Smooth muscle cell of the brain vasculature (primary cell): ENCODE measurements around the gene HMG20B.
"Not testable (repeated sequence)": the region's sequence is repeated elsewhere in the genome, so short reads cannot be mapped to it uniquely, and the experiment has no call there.

Source experiments
- DNase-seq: peaks from one replicate; pipeline ENCODE4 v3.0.0-alpha.2; 2012; ENCODE audit warnings: low read depth, low spot score

Gene HMG20B

DNA sequence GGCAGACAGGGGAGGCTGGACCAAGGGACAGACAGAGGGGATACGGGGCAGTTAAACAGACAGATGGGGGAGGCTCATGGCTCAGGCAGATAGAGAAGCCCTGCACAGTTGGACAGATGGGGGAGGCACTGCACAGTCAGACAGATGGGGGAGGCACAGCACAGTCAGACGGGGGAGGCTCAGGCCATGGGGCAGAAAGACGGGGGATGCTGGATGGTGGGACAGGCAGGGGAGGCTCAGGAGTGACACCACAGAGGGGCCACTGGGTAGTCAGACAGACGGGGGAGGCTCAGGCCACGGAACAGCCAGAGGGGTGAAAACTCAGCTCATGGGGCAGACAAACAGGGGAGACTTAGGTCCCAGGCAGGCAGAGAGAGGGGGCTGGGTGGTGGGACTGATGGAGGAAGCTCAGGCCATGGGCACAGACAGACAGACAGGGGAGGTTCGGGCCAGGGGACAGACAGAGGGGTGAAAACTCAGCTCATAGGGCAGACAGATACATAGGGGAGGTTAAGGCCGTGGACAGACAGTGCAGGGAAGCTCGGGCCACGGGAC lies 16.2 kb upstream of the HMG20B start:
- no peak for DNase-seq

DNA sequence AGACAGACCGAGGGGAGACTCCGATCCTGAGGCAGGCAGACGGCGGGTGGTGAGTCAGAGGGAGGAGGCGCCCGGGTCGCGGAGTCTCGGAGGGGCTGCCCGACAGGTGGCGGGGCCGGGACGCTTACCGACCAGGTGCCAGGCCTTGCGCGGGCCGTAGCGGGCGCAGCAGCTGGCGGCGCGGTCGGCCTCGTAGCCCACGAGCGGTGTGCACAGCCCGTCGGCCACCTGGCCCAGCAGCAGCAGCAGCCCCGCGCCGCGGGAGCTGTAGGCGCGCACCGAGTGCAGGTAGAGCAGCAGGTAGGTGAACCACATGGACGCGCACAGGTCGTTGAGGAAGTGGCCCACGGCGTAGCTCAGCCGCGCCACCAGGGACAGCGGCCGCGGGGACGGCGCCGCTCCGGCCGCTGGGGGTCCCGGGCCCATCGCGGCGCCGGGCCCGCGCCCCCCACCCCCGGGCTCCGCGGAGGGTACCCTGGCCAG lies 15.7 kb upstream of the HMG20B start:
- no peak for DNase-seq

DNA sequence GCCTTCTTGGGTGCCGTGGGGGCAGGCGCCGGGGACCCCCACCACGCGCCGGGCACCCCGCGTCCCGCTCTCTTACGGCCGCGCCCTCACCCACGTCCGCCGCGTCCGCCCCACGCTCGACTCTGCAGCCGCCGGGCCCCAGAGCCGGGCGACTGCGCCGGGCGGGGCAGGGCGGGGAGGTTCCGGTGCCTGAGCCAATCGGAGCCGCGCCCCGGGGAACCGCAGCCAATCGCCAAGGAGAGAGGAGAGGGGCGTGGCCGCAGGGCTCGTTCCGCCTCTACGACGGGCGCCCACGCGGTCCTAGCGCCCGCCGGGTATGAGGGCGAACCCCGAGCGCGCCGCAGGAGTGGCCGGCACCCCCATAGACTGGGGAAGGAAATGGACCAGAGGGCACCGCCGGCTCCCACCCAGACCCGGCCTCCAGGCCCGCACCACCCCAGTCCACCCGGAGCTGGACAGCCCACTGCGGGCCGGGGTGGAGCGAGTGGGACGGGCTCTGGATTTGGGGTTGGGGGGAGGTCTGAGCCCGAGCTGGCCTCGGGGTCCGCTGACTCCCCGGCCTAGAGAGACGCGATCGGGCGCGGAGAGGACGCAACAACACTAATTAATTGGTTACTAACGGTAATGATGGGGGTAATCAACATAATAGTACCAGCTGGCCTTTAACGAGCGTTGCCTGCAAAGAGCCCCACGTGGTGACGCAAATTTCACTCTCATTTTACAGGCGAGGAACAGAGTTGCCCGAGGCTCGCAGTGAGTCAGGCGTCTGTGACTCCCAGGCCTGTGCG lies 15.1 kb upstream of the HMG20B start, which contains the start of gene MFSD12:
Gene MFSD12, minus strand, starts transcription at position 126 of the 788 bp plus-strand sequence. CDS start 183 bp downstream, outside the sequence.
- peak; percentile 71 for DNase-seq

DNA sequence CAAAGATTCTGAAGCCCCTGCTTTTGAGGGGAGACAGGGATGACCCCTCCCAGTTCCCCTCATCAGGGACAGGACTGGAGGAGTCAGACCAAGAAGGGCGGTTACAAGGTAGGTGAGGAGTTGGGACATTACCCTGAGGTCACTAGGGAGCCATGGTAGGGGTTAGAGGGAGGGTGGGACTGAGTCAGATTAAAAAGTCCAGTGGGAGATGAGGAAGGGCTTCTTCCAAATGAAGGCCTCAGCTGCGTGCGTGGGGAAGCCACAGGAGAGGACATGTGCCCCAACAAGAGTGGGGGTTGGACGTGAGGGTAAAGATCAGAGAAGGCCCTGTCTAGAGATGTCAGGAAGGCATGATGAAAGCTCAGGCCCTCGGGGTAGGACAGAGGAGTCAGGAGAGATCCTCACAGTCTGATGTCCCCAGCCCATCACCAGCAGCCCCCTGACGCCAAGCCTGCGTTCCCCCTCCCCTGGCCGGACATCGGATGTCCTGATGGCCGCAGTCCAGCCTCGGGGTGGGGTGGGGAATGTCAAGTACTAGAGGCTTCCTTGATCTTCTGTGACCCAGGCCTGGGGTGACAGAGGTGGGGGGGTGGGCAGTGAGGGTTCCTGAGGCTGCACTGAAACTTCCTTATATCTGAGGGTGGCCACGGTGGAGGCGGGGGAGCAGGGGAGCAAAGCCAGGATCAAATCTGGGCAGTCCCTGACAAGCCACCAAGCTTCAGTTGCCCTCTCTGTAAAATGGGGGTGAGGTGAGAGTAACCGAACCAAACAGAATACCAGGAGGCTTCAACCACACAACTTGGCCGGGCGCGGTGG lies 8.8 kb upstream of the HMG20B start:
- DNase-seq = no peak

DNA sequence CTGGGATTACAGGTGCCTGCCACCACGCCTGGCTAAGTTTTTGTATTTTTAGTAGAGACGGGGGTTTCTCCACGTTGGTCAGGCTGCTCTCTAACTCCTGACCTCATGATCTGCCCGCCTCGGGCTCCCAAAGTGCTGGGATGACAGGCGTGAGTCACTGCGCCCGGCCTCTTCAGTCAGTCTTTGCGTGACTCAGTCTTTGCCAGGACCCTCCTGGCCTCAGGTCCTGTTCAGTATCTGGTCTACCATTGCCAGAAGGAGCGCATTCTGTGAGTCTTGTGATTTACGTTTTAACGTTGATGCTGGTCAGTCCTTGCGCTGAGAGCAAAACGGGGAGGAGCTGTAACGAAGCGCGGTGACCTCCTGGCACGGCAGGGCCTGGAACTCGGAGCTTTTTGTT lies 7.6 kb upstream of the HMG20B start:
- DNase-seq = no peak

DNA sequence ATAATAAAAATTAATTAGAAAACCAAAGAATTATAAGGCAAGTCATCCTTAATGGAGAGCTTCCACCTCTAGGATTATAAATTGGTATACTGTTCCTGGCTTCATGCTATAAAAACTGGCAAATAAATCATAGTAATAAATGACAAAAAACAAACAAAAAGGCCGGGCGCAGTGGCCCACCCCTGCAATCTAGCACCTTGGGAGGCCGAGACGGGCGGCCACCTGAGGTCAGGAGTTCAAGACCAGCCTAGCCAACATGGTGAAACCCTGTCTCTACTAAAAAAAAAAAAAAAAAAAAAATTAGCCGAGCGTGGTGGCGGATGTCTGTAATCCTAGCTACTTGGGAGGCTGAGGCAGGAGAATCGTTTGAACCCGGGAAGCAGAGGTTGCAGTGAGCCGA lies 2.7 kb upstream of the HMG20B start:
- DNase-seq = not testable (repeated sequence)

DNA sequence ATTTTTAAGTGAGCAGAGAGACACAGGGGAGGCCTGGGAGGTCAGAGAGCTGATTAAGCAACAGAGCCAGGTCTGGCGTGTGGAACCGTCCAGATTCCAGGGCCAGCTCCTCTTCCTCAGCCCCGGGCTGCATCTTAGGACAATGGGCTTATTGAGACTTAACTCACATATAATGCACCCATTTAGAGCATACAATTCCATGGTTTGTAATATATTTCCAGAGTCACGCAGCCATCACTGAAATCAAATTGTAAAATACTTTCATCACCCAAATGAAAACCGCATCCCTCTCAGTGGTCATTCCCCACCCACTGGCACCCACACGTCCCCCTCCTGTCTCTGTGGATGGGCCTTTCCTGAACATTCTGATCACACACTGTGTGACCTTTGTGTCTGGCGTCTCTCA lies 2.1 kb upstream of the HMG20B start:
- DNase-seq = no peak

DNA sequence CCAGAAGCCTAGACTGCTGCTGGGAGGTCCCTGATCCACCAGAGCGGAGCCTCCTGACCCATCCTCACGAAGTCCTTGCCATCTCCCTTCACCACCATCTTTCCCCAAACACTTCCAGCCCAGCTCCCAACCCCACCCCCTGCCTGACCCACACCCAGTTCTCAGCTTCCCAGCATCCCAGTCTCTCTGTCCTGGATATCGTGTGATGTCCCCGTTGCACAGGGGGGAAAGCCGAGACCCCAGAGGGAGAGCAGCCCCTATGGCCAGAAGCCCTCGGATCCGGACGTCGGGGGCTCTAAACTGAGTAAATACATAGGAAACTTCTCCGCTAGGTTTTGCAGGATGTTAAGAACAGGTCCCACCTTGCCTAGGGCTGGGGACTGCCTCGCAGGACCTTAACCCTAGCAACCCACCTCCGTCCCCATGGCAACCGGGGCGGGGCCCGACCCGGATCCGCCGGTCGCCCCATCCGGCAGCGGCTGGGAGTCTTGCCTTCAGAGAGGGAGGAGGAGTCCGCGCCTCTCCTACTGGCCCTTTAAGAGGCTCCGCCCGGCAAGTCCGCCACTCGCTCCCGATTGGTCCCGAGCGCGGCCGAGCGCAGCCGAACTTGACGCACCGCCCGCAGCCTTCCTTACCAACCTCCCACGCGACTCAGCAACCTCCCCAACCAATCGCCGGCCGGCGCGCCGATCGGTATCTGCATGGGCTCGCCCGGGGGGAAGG lies 451 bp upstream of the HMG20B start:
- peak; percentile 100 for DNase-seq

DNA sequence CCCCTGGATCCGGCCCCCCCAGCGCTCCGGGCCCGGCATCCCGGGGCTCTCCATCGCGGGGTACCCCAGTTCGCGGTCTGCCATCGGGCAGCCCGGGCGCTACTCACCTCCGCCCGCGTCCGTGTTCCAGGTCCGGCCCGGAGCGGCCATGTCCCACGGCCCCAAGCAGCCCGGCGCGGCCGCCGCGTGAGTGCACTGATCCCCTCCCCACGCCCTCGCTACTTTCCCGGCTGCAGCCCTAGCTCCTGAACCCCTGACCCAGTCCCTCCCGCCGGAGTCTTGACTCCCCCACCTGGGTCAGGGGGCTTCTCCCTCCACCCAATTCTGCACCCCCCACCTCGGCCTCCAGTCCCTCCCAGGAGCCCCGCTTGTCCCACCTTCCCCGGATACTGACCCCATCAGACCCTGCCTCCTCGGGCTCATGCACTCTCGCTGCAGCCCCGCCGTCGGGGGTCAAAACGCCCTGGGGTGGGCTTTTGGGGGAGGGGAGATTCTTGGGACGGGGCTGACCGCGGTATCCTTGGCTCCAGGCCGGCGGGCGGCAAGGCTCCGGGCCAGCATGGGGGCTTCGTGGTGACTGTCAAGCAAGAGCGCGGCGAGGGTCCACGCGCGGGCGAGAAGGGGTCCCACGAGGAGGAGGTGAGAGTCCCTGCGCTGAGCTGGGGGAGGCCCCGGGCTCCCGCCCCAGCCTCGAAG lies 566 bp downstream of the HMG20B start:
- DNase-seq = no peak

DNA sequence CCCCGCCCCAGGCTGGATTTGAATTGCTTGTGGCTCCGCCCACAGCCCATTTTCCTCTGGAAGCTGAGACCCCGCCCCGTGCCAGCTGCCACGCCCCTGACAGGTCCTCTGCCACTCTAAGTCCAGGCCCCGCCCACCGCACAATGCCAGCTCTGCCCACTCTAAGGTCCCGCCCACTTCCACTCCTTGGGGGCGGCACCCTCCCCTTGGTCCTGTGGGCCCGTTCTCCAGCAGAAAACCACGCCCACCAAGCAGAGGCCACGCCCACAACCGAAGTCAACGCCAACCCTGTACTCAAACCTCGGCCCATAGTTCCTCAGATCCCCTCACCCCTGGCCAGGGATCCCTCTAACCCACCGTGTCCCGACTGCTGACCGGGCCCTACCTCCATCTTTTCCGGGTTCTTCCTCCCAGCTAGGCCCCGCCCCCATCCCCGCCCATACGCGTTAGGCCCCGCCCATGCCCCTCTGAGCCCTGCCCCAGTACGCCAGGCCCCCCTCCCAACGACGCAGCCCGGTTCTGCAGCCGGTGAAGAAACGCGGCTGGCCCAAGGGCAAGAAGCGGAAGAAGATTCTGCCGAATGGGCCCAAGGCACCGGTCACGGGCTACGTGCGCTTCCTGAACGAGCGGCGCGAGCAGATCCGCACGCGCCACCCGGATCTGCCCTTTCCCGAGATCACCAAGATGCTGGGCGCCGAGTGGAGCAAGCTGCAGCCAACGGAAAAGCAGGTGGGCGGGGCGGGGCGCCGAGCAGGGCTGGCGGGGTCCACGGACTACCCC lies 1.3 kb downstream of the HMG20B start:
- peak; percentile 90 for DNase-seq

DNA sequence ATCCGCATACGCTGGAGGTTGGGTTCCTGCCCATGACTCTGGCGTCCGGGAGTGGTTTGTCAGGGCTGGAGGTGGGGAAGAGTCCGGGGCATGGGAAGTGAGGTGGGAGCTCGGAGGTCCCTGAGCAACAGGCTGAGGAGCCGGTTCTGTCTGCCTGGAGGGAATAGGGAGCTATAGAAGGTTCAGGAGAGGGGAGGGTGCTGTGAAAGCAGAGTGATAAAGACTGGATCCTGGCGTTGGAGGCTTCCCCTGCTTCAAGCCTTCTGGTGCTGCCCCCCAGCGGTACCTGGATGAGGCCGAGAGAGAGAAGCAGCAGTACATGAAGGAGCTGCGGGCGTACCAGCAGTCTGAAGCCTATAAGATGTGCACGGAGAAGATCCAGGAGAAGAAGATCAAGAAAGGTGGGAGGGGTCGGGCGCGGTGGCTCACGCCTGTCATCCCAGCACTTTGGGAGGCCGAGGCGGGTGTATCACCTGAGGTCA lies 2.6 kb downstream of the HMG20B start:
- DNase-seq = no peak

DNA sequence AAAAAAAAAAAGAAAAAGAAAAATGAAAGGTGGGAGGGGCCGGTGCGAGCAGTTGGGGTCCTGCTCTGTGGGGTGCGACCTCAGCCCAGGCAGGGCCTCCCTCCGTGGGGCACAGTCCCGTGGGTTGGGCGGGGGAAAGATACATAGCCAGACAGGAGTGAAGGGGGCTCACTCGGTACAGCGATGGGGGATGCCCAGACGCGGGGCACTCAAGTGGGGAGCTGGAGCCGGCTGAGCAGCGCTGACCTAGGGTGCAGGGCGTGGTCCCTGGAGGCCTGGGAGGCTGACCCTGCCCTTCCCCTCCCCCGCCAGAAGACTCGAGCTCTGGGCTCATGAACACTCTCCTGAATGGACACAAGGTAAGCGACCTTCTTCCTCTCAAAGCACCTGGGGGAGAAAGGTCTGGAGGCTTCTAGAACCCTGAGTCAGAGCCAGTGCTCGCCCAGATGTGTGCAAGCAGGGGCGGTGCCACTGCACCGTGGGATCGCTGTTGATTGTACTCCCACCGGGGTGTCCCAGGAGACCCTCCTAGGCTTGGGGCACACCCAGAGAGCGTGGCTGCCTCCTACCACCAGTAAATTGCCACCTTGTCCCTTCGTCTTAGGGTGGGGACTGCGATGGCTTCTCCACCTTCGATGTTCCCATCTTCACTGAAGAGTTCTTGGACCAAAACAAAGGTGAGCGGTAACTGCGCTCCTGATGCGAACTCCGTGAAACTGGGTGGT lies 3.4 kb downstream of the HMG20B start:
- no peak for DNase-seq

DNA sequence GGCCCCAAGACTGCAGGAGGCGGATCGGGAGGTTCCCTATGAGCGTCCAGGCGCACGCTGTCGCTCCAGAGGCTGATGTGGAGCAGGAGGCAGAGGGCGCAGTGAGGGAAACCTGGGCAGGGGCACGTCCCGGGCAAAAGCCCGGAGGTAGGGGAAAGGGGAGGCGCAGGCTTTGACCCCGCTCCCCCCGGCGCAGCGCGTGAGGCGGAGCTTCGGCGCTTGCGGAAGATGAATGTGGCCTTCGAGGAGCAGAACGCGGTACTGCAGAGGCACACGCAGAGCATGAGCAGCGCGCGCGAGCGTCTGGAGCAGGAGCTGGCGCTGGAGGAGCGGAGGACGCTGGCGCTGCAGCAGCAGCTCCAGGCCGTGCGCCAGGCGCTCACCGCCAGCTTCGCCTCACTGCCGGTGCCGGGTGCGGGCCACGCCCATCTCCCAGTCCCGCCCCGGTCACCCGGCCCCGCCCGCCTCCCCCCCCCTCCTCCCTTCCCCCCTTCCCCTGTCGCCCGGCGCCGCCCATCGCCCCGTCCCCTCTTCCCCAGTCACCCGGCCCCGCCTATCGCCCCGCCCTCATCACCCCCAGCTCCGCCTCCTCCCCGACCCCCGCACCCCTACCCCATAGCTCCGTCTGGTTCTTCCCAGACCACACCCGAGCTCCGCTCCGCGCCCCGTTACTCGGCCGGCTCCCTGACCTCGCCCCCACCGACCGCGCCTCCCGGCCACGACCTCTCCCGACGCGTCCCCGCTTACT lies 4.1 kb downstream of the HMG20B start:
- no peak for DNase-seq

DNA sequence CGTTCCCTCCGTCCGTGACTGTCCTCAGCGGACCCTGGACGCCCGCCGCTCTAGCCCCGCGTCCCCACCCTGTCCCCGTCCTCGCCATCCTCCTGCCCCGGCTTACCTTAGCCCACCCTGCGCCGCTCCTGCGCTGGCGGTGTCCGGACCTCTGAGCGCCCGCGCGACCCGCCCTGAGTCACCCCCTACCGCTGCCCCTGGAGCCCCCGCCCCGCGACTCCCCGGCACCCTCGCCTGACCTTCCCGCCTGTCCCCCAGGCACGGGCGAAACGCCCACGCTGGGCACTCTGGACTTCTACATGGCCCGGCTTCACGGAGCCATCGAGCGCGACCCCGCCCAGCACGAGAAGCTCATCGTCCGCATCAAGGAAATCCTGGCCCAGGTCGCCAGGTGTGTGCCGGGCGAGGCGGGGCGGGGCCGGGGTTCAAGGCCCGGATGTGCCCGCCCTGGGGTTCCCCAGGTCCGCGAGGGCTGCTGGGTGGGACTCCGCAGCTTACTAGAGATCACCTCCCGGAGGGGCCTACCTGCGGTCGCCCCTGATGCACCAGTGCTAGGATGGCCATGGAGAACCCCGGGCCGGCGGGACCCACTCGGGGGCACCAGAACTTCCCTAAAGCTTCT lies 5.1 kb downstream of the HMG20B start:
- no peak for DNase-seq

DNA sequence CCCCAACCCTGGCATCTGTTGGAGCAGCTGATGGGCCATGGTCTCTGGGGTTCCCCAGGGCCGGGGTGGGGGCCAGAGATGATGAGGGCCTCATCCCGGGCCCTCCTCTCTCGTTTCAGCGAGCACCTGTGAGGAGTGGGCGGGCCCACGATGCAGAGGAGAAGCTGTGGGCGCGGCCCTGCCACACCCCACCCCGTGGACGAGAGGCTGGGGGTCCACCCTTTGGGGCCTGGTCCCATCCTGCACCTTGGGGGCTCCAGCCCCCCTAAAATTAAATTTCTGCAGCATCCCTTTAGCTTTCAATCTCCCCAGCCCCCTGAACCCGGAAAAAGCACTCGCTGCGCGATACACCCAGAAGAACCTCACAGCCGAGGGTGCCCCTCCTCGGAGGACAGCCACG lies 5.6 kb downstream of the HMG20B start:
- DNase-seq = no peak

DNA sequence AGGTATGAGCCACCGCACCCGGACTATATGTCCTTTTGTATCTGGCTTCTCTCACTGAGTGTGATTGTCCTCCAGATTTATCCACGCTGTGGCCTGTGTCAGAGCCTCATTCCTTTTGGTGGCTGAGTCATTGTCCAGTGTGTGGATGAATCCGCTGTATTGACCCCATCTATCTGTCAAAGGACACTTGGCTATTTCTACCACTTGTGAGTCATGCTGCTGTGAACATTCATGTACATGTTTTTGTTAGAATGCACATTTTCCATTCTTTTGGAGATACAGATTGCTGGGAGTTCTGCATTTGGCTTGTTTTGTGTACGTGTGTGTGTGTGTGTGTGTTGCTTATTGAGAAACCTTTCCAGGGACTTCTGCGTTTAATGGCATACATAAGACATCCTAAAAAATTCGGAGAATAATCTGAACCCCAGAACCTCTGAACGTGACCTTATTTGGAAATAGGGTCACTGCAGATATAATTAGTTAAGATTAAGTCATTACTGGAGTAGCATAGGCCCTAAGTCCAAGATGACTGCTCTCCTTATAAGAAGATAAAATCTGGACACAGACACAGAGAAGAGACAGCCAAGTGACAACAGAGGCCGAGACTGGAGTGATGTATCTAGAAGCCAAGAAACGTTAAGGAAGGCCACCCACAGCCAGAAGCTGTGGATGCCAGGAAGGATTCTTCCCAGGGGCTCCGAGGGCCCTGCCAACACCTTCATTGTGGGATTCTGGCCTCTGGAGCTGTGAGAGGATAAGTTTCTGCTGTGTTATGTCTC lies 7.6 kb downstream of the HMG20B start:
- peak; percentile 44 for DNase-seq

DNA sequence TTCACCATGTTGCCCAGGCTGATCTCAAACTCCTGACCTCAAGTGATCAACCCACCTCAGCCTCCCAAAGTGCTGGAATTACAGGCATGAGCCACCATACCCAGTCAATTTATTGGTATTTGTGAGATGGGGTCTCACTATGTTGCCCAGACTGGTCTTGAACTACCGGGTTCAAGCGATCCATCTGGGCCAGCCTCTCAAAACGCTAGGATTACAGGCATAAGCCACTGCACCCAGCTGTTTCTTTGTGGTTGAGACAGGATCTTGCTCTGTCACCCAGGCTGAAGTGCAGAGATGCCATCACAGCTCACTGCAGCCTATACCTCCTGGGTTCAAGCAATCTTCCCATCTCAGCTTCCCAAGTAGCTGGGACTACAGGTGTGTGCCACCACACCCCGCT lies 9.0 kb downstream of the HMG20B start:
- DNase-seq = not testable (repeated sequence)
